Panc1 (cell line): ENCODE measurements around the gene FBXO17. TPM values are rescaled to one million over a fixed set of nuclear protein-coding genes. Genes with fewer than 3 reads are reported as not detected.

Experiments used
- ATAC-seq: fragments of 200-7000 bp; cut with Tn5 transposase; 2 replicates; pipeline ENCODE4 v1.9.1; 2020; ENCODE audit warnings: mild to moderate bottlenecking, moderate library complexity
- BruUV-seq: library from RNA; stranded (reverse); fragments of 400-500 nt; replicated peaks from 2 replicates; lab custom pipeline; 2021; lab: Mats Ljungman, UMichigan
- CTCF ChIA-PET: fragments of 300-600 bp; sonication (Branson Sonifier 250); formaldehyde crosslinking; loops from one replicate; lab custom pipeline; 2022; ENCODE audit warnings: antibody characterized with exemption; lab: Charles Lee
- POLR2A ChIA-PET: fragments of 300-600 bp; sonication (Branson Sonifier 250); formaldehyde crosslinking; loops from one replicate; lab custom pipeline; 2022; ENCODE audit warnings: antibody characterized with exemption; lab: Charles Lee
- DNase-seq: peaks from one replicate; pipeline ENCODE4 v3.0.0-alpha.2; 2010; ENCODE audit warnings: low read depth, low spot score
- H3K27ac ChIP-seq: 2 replicates; pipeline ENCODE4 v1.5.1; 2011; ENCODE audit warnings: mild to moderate bottlenecking, low read length, inconsistent platforms
- H3K27me3 ChIP-seq: fragments of 200-500 bp; sonication (Bioruptor generic); 2 replicates; pipeline ENCODE4 v1.6.0; 2014; ENCODE audit warnings: low read length, inconsistent platforms; ENCODE audit not compliant: control insufficient read depth, insufficient read depth
- H3K36me3 ChIP-seq: fragments of 200-500 bp; sonication (Bioruptor generic); 2 replicates; pipeline ENCODE4 v1.5.1; 2014; ENCODE audit warnings: inconsistent platforms, mild to moderate bottlenecking, low read length, moderate library complexity; ENCODE audit not compliant: control insufficient read depth, insufficient read depth
- H3K4me1 ChIP-seq: 2 replicates; pipeline ENCODE4 v1.5.1; 2011; ENCODE audit warnings: inconsistent platforms, mild to moderate bottlenecking, low read length, moderate library complexity; ENCODE audit not compliant: control insufficient read depth, insufficient read depth
- H3K4me3 ChIP-seq, 2 experiments: 2 replicates each; pipeline ENCODE4 v1.5.1; 2011 to 2012; ENCODE audit warnings: low read depth in 2 of 2, low read length in 2 of 2, mild to moderate bottlenecking in 2 of 2, inconsistent platforms in 1 of 2, moderate library complexity in 1 of 2
- H3K9me3 ChIP-seq: fragments of 200-500 bp; sonication (Bioruptor generic); 2 replicates; pipeline ENCODE4 v1.5.1; 2014; ENCODE audit warnings: low read depth, mild to moderate bottlenecking, inconsistent platforms, low read length, moderate library complexity; ENCODE audit not compliant: control insufficient read depth, insufficient read depth
- CTCF ChIP-seq: fragments of 450-650 bp; IDR thresholded peaks from 2 replicates; pipeline ENCODE4 v1.5.1; 2017; ENCODE audit warnings: mild to moderate bottlenecking
- POLR2AphosphoS5 ChIP-seq: IDR thresholded peaks from 2 replicates; pipeline ENCODE4 v1.6.1; 2012; ENCODE audit warnings: mild to moderate bottlenecking, low read depth, low read length, moderate library complexity
- REST ChIP-seq, 2 experiments: IDR thresholded peaks; 2 replicates each; pipeline ENCODE4 v1.6.1; 2011 to 2012; ENCODE audit warnings: low read depth in 2 of 2, control low read depth in 1 of 2, low read length in 1 of 2, mild to moderate bottlenecking in 1 of 2, moderate library complexity in 1 of 2; ENCODE audit not compliant: insufficient read depth in 1 of 2
- SIN3A ChIP-seq: IDR thresholded peaks from 2 replicates; pipeline ENCODE4 v1.6.1; 2012; ENCODE audit warnings: low read depth, mild to moderate bottlenecking, low read length, moderate library complexity, borderline replicate concordance; ENCODE audit not compliant: insufficient read depth
- TCF7L2 ChIP-seq: IDR thresholded peaks from 2 replicates; pipeline ENCODE4 v1.6.1; 2011; ENCODE audit warnings: mild to moderate bottlenecking, low read depth, low read length, inconsistent platforms
- in situ Hi-C: cut with HindIII; loops from 2 replicates; pipeline ENCODE4 v1.10.0; 2016; ENCODE audit warnings: low sequenced_read_pairs, low pct_unique_long_range_greater_than_20kb
- intact Hi-C: fragments of 100-400 bp; cut with micrococcal nuclease; formaldehyde crosslinking; loops from one replicate; pipeline ENCODE4 v1.10.0; 2022; ENCODE audit not compliant: unreplicated experiment
- total RNA-seq: library from RNA; stranded (reverse); gene quantifications from one replicate; pipeline ENCODE4 v1.2.1, GENCODE V29; 2021; ENCODE audit not compliant: unreplicated experiment

FBXO17 gene
- total RNA-seq, 1 experiment from 2014 or later: 411 TPM

- Histone ChIP-seq H3K9me3 (no peaks in the 10 kb centered on the region), H3K4me3 (no peak overlapping the region), H3K36me3 (no peaks in the 10 kb centered on the region), H3K27ac (no peak overlapping the region), H3K4me1 (peaks cover 10% of the 10 kb centered on the region), H3K27me3 (no peaks in the 10 kb centered on the region)
- POLR2A ChIA-PET: interaction anchor here (0.5 kb wide), 1 partner anchor 371 kb away, joined by 8 read pairs; no protein-coding TSS in a partner anchor
- intact Hi-C loops (loop anchor here (5.0 kb wide), 1 partner anchor 43 kb away; no protein-coding TSS in a partner anchor), in situ Hi-C loops (no loop called here)
- BruUV-seq: no TSS peak
- ATAC-seq (no peak), DNase-seq (no peak)
- CTCF ChIA-PET: interaction anchor here (1.2 kb wide), 1 partner anchor 36 kb away, joined by 3 read pairs; the partner anchor contains the start of genes MRPS12 and SARS2
- no peak for TF ChIP-seq REST (IDR thresholded peaks at IDR 0.05; ENCODE audit: insufficient read depth in 1 of 2, low read depth in 2 of 2, low read length in 1 of 2)
- TF ChIP-seq SIN3A: no peak
- TF ChIP-seq TCF7L2: no peak
- TF ChIP-seq POLR2AphosphoS5: no peak
- no peak for TF ChIP-seq CTCF
Observed at GRCh38 chr19:38894968-38895367, 80.6 kb downstream of the FBXO17 start.

GRCh38 chr19:38893341-38893771, 82.2 kb downstream of the FBXO17 start:
- H3K4me1 ChIP-seq: peaks cover 4% of the 10 kb centered on the region
- no peaks in the 10 kb centered on the region for H3K9me3 ChIP-seq
- BruUV-seq: no TSS peak
- ChIA-PET POLR2A (no interaction called here), CTCF (interaction anchor here (0.6 kb wide), 1 partner anchor 657 kb away, joined by 4 read pairs; no protein-coding TSS in a partner anchor)
- intact Hi-C loops: no loop called here
- no peak for TF ChIP-seq CTCF
- TF ChIP-seq REST (IDR thresholded peaks at IDR 0.05; ENCODE audit: insufficient read depth in 1 of 2, low read depth in 2 of 2, low read length in 1 of 2): no peak
- no peak for TF ChIP-seq SIN3A
- TF ChIP-seq TCF7L2: no peak
- no peak for TF ChIP-seq POLR2AphosphoS5
- in situ Hi-C loops: no loop called here
- H3K27me3 ChIP-seq: no peaks in the 10 kb centered on the region
- no peak for DNase-seq
- H3K36me3 ChIP-seq: no peaks in the 10 kb centered on the region
- no peak for ATAC-seq
- H3K27ac ChIP-seq: no peak overlapping the region
- no peak overlapping the region for H3K4me3 ChIP-seq
